HG03103 (cell line): Measurements from ENCODE around the gene FAM193A.

Experiments used
- ATAC-seq: cut with Tn5 transposase; IDR thresholded peaks from one replicate; pipeline ENCODE4 v1.9.1; 2021; ENCODE audit warnings: low read depth; ENCODE audit not compliant: unreplicated experiment

FAM193A gene, protein sequence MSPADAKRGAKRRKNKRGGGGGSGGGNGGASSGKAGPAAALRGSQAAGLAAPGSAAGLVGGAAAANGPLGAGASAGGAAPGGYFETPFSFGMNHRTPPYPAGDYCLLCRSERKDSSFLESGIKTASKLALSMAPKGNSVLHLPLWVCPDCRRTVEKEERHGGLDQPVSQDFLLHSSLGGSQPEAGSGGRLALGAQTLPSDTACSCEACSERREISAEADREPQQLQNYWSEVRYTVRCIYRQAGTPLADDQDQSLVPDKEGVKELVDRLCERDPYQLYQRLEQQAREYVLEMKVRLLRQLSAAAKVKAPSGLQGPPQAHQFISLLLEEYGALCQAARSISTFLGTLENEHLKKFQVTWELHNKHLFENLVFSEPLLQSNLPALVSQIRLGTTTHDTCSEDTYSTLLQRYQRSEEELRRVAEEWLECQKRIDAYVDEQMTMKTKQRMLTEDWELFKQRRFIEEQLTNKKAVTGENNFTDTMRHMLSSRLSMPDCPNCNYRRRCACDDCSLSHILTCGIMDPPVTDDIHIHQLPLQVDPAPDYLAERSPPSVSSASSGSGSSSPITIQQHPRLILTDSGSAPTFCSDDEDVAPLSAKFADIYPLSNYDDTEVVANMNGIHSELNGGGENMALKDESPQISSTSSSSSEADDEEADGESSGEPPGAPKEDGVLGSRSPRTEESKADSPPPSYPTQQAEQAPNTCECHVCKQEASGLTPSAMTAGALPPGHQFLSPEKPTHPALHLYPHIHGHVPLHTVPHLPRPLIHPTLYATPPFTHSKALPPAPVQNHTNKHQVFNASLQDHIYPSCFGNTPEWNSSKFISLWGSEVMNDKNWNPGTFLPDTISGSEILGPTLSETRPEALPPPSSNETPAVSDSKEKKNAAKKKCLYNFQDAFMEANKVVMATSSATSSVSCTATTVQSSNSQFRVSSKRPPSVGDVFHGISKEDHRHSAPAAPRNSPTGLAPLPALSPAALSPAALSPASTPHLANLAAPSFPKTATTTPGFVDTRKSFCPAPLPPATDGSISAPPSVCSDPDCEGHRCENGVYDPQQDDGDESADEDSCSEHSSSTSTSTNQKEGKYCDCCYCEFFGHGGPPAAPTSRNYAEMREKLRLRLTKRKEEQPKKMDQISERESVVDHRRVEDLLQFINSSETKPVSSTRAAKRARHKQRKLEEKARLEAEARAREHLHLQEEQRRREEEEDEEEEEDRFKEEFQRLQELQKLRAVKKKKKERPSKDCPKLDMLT (N-terminal part only)

DNA sequence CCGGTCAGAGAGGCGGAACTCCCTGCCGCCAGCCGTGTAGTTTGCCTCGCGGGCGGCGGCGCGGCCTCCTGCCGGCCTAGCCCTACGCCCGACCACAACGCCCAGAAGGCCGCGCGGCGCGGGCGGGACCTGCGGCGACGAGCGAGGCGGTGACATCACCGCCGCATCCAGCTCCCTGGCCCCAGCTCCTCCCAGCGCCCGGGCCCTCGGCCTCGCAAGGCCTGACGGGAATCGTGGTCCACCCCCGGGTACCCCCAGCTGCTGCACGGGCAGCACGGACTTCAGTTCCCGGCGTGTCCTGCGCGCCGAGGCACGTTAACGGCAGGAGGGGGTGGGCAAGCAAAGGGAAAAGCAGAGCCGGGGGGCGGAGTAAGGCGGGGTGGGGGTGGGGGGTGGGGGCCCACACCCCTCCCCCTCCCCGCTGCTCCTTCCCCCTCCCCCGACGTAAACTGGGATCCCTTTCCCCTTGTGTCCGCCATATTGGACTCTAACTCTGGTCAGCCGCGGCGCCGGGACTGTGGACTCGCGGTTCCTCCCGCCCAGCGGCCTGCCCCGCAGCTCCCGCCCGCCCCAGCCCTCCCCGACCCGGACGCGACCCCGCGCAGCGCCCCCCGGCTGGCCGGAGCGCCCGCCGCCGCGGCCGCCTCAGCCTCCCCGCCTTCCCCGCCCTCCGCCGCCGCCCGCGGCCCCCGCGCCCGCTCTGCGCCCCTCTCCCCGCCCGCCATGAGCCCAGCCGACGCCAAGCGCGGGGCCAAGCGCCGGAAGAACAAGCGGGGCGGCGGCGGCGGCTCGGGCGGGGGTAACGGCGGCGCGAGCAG lies at the start of gene FAM193A:
Gene FAM193A (plus strand): TSS at position 455 of the 818 bp plus-strand sequence. CDS start 269 bp downstream, at position 724.
- peak; percentile 84 for ATAC-seq

- no peak for ATAC-seq
Observed at GRCh38 chr4:2486981-2487380, 49.5 kb upstream of the FAM193A start.

- no peak for ATAC-seq
Observed at GRCh38 chr4:2487632-2488031, 48.8 kb upstream of the FAM193A start.

- ATAC-seq, result no peak
Observed at GRCh38 chr4:2489081-2489805, 47.2 kb upstream of the FAM193A start.

DNA sequence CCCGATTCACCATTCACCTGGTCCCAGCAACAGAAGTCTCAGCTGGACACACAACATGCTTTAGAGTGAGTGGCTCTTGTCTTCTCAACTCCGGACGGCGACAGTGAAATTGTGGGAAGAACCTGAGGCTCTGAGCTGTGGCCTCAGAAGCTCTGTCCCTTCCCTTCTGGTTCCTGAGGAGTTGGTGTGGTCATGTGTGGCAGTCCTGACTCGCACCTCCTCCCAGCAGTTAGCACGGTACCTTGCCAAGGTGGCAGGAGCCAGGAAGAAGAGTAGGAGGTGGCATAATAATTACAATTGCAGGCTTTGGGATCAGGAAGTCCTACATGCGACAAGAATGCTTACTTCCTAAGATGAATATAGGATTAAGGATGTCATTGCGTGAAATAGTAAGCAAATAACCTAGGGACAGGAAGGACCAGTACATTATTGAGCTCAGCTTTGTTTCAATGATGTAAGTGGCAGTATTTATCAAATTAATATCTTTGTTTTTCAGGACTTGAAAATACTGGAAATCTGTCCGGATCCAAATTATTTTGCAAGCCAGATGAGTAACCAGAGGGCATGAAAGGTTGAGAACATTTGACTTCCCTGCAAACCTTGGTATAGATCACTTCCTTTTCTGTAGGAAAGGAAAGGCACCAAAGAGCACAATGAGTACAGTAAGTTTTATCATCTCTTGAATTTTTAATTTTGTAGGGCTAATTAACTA lies 46.5 kb upstream of the FAM193A start:
- ATAC-seq, result no peak

DNA sequence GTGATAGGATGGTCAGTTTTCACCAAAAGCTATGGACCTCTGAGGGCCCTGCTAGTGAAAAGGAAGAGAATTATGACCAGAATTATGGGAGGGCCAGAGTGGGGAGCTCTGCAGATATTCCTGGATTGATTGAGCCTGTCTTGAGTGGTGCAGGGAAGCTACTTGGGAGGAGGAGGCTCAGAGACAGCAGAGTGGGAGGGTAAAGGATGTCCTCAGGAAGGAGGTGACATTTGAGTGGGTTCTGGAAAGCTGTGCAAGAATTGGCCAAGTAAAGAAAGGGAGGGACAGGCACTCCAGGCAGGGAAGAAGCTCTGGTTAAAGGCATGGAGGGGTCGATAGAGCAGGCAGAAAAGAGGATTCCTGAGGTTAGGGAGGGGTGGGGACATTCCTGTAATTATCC lies 43.5 kb upstream of the FAM193A start:
- ATAC-seq, result no peak

DNA sequence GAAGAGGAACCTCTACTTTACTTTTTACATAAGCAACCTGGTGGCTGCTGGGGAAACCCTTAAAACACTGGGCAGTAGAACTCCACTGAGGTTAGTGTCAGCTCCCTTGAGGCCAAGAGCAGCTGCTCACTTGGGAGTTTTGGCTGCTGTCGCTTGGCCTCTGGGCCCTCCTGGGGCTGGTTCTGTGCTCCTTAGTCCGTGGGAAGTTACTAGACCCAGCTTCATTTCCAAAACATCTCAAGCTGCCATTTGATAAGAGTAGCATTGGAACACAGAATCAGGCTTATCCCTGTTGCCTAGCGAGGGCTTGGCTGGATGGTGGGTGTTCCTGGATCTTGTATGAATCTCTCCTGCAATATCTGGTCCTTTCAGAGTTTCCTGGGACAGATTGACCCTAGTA lies 41.5 kb upstream of the FAM193A start:
- no peak for ATAC-seq

GRCh38 chr4:2497324-2497723 lies 39.1 kb upstream of the FAM193A start:
- no peak for ATAC-seq

DNA sequence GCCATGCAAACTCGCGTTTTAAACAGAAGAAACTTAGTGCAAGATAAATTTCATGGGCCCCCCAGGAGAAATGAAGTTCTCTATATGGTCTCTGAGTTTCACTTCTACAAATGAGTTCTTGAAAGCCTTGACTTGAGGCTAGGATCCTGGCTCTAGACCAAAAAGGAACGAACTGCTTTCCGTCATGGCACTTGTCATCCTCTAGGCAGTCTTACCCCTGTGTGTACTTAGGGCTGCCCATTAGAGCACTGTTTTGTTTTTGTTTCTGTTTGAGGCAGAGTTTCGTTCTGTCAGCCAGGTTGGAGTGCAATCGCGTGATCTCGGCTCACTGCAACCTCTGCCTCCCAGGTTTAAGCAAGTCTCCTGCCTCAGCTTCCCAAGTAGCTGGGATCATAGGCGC lies 38.5 kb upstream of the FAM193A start:
- peak; percentile 93 for ATAC-seq

- ATAC-seq, result no peak
Observed at GRCh38 chr4:2500547-2500946, 35.9 kb upstream of the FAM193A start.

DNA sequence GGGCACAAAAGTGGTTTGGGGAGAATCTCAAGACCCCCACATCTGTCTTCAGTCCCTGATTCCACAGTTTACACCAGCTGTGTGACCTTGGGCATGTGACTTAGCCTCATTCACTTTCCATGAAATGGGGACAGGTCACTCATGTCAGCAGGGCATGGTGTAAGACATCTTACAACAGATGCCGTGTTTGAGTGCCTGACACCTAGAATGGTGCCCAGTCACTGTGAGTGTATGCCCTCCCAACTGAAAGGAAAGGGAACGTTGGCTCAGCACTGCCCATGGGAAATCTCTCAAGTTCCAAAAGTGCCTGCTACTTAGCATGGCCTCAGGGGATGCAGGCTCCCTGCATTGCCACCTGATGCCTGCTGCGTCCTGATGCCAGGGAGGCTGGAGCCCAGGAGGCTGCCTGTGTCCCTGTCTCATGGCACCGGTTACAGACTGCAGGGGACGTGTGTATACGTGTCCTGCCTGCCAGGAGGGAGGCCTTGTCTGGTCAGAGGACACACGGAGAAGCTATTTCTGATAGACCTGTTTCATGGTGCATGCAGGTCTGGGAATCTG lies 35.3 kb upstream of the FAM193A start:
- no peak for ATAC-seq

DNA sequence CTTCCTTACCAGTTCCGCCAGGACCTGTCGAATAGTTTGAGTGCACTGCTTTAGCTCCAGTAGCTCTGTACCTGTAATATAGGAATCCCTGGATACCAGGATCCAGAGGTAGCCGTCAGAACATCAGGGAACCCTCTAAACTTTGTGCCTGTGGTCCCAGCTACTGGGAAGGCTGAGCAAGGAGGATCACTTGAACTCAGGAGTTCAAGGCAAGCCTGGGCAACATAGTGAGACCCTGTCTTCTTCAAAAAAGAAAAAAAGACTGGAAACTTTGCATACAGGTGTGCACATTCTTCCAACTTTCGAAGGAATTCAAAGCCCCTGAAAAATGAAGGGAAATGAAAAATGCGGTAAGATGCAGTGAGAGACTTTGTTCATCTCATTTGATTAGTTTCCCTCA lies 32.6 kb upstream of the FAM193A start:
- ATAC-seq, result no peak

DNA sequence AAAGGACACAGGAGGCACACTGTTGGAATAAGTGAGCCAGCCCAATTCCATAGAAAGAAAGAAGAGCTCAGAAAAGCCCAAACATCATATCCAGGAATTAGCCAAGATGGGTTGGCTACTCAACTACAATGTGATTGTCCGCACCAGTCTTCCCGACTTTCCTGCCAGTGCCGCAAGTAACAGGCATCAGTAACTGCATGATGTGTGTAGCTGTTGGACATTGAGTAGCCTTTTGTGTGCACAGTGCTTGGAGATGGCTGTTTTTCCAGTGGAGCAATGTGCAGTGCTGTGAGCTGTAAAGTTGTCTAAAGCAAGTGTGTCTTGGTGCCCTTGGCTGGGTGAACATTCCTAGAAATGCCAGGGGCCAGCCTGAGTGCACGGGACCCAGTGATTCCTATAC lies 29.2 kb upstream of the FAM193A start:
- no peak for ATAC-seq

DNA sequence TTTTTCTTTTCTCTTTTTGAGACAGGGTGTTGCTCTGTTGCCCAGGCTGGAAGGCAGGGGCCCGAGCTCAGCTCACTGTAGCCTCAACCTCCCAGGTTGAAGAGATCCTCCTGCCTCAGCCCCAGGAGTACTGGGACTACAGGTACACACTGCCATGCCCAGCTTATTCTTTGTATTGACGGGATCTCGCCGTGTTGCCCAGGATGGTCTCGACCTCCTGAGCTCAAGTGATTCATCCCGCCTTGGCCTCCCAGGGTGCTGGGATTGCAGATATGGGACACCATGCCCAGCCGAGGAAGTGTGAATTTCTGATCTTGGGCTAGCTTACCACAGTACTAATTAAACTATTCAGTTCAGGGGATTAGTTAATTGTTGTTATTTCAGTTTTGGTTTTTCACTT lies 28.6 kb upstream of the FAM193A start:
- no peak for ATAC-seq

DNA sequence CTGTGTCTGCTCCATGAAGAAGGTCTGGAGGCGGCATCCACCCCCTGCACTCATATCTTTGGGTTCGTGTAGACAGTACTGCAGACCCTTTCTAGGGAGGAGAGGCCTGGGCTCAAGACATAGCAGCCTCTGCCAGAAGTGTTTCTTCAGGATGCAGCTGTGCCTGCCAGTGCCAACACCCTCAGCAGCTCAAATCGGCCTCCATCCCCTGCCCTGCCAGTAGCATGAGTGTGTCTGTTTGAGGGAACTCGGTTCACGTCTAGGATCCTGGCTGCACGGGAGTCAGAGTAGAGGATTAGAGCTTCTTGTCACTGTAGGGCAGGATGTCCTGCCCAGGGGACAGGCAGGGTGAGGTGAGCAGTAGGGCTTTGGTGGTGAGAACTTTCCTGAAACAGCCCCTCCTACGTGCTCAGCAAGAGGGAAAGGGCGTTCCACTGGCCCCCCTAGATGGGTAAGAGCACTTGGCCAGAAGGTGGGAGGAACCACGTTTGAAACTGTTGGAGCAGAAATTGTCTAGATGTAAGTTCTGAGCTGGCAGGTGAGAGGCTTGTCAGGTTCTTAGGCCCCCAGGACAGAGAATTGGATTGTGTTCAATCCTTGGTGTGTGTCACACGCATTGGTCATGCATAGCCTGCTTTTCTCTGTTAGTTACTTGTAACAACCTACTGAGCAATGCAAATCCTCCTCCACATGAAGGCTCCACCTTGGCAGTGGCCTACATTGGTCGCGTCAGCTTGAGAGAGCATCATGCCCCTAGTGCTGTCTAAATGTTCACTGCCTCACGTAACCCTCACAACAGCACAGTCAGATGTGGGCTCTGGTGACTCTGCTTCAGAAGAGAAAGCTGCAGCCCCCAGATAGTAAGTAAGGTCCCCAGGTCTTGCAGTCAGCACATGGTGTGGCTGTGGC lies 25.8 kb upstream of the FAM193A start:
- no peak for ATAC-seq

DNA sequence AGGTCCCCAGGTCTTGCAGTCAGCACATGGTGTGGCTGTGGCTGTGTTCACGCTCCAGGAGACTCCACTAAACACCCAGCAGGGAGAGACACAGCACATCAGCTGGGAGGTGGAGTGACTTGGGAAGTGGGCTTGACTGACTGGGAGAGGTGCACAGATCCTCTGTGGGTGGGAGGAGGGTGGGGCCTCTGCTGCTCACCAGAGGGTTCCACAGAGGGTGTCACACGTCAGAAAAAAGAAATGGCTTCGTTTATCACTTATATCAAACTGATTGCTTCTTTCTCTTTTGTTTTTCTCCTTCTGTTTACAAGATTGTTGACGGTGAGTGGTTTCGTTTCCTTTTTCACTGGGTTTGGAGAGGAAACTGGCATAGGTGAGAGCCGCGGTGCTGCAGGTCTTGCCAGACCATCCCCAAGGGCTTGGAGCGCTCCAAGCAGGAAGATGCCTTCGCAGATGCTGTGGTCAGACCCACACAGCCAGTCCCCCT lies 24.8 kb upstream of the FAM193A start:
- ATAC-seq, result no peak

DNA sequence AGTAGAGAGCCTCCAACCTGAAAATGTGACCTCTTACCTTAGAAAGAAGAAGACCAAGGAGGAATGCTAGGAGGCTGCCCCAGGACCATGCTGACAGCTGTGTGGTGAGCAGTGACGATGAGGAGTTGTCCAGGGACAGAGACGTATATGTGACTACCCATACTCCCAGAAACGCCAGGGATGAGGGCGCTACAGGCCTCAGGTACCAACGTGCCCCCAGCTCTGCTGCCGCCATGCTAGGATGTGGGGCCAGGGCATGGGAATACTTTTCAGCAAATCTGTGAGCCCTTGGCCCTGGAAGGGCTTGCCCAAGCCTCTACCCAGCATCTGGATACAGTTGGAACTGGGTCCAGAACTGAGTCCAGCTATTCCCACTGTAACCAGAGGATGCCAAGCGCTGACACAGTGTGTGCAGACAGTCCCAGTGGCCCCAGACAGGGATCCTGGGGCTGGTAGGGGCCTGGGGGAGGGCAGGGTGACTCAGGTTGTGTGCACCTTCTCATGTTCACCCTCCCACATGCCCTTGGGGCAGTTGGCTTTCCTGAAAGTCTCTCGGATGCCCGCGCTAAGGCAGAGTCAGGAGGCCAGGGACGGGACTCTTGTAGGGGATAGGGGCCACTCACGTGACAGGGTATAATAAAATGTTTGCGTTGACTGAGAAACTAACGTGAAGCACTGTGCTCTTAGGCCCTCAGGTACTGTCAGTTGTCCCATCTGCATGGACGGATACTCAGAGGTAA lies 23.9 kb upstream of the FAM193A start:
- no peak for ATAC-seq
